Suprapubic skin (tissue), 4 donors: Measurements from ENCODE around the gene C3orf22. TPM values are rescaled to one million over a fixed set of nuclear protein-coding genes. Genes with fewer than 3 reads are reported as not detected.

Experiments
- DNase-seq, 2 donors: peaks; one replicate each; pipeline ENCODE4 v3.0.0-alpha.2; 2019; ENCODE audit warnings: low spot score in 2 of 2
- H3K27ac ChIP-seq: fragments of 200-600 bp; sonication (generic); one replicate; pipeline ENCODE4 v1.5.1; 2019
- H3K27me3 ChIP-seq: fragments of 200-600 bp; sonication (generic); one replicate; pipeline ENCODE4 v1.5.1; 2019
- H3K36me3 ChIP-seq: fragments of 200-600 bp; sonication (generic); one replicate; pipeline ENCODE4 v1.5.1; 2019
- H3K4me1 ChIP-seq: fragments of 200-600 bp; sonication (generic); one replicate; pipeline ENCODE4 v1.5.1; 2019
- H3K4me3 ChIP-seq: fragments of 200-600 bp; sonication (generic); one replicate; pipeline ENCODE4 v1.5.1; 2019; ENCODE audit warnings: mild to moderate bottlenecking
- H3K9me3 ChIP-seq: fragments of 200-600 bp; sonication (generic); one replicate; pipeline ENCODE4 v1.5.1; 2019
- CTCF ChIP-seq, 2 donors: fragments of 200-600 bp in 1 of 2; fragments of 450-650 bp in 1 of 2; sonication (generic) in 1 of 2; IDR thresholded peaks; one replicate each; pipeline ENCODE4 v1.5.1; 2016 to 2019; ENCODE audit warnings: antibody characterized with exemption in 2 of 2, mild to moderate bottlenecking in 1 of 2, moderate library complexity in 1 of 2
- EP300 ChIP-seq: sonication (generic); formaldehyde crosslinking; IDR thresholded peaks from one replicate; pipeline ENCODE4 v1.6.1; 2017; ENCODE audit warnings: antibody characterized with exemption
- POLR2A ChIP-seq, 2 donors: fragments of 450-650 bp; IDR thresholded peaks; one replicate each; pipeline ENCODE4 v1.6.1; 2017; ENCODE audit warnings: antibody characterized with exemption in 2 of 2, mild to moderate bottlenecking in 2 of 2, moderate library complexity in 2 of 2
- POLR2AphosphoS5 ChIP-seq, 3 donors: sonication (generic); formaldehyde crosslinking; IDR thresholded peaks; one replicate each; pipeline ENCODE4 v1.6.1; 2017; ENCODE audit warnings: antibody characterized with exemption in 3 of 3
- WGBS: methylation state at CpG from one replicate; pipeline ENCODE4 v1.1.5; 2018; 5-methylcytosine and 5-hydroxymethylcytosine counted together
- total RNA-seq, 4 donors: library from RNA; depleted of rRNA; stranded (reverse); fragments of >200 nt; gene quantifications; one replicate each; pipeline ENCODE4 v1.1.0, GENCODE V29; 2016

C3orf22 gene
- total RNA-seq, 4 donors from 2014 or later: not detected

- no peak for DNase-seq
- H3K4me3 ChIP-seq: peak overlapping the region; percentile 17
- H3K36me3 ChIP-seq: no peaks in the 10 kb centered on the region
- no peaks in the 10 kb centered on the region for H3K27me3 ChIP-seq
- TF ChIP-seq POLR2A (IDR thresholded peaks at IDR 0.05) (no peak), CTCF (IDR thresholded peaks at IDR 0.05) (no peak), POLR2AphosphoS5 (IDR thresholded peaks at IDR 0.05) (no peak), EP300 (no peak)
- no peak overlapping the region for H3K27ac ChIP-seq
- H3K9me3 ChIP-seq: no peaks in the 10 kb centered on the region
- 52% methylated on average over 15 of the region's 15 CpGs for WGBS
- H3K4me1 ChIP-seq: peaks cover 7% of the 10 kb centered on the region
Observed at GRCh38 chr3:126573492-126574117, 14.9 kb upstream of the C3orf22 start.

GRCh38 chr3:126571078-126571477 lies 12.3 kb upstream of the C3orf22 start:
- WGBS: no CpG with 5 or more reads among the region's 7 CpGs
- no peaks in the 10 kb centered on the region for H3K27me3 ChIP-seq
- H3K27ac ChIP-seq: no peak overlapping the region
- H3K9me3 ChIP-seq: no peaks in the 10 kb centered on the region
- no peak overlapping the region for H3K4me3 ChIP-seq
- no peak for DNase-seq
- H3K36me3 ChIP-seq: no peaks in the 10 kb centered on the region
- TF ChIP-seq CTCF (IDR thresholded peaks at IDR 0.05) (no peak), EP300 (no peak), POLR2AphosphoS5 (IDR thresholded peaks at IDR 0.05) (no peak), POLR2A (IDR thresholded peaks at IDR 0.05) (no peak)
- H3K4me1 ChIP-seq: peaks cover 7% of the 10 kb centered on the region

- no peaks in the 10 kb centered on the region for H3K27me3 ChIP-seq
- TF ChIP-seq POLR2AphosphoS5 (IDR thresholded peaks at IDR 0.05) (no peak), CTCF (IDR thresholded peaks at IDR 0.05) (no peak), POLR2A (IDR thresholded peaks at IDR 0.05) (no peak), EP300 (no peak)
- 0% methylated on average over 1 of the region's 6 CpGs for WGBS
Observed at GRCh38 chr3:126570103-126570541, 11.4 kb upstream of the C3orf22 start.

GRCh38 chr3:126569390-126569975 lies 10.8 kb upstream of the C3orf22 start:
- no peak for TF ChIP-seq CTCF (IDR thresholded peaks at IDR 0.05)
- no peak for TF ChIP-seq EP300
- no peak for TF ChIP-seq POLR2A (IDR thresholded peaks at IDR 0.05)
- TF ChIP-seq POLR2AphosphoS5 (IDR thresholded peaks at IDR 0.05): no peak
- H3K27ac ChIP-seq: no peak overlapping the region
- DNase-seq: no peak
- H3K36me3 ChIP-seq: no peaks in the 10 kb centered on the region
- H3K27me3 ChIP-seq: no peaks in the 10 kb centered on the region
- H3K4me1 ChIP-seq: peaks cover 7% of the 10 kb centered on the region
- H3K4me3 ChIP-seq: no peak overlapping the region
- WGBS: 95% methylated on average over 7 of the region's 9 CpGs
- no peaks in the 10 kb centered on the region for H3K9me3 ChIP-seq

More at GRCh38 chr3:126570103-126570541, 11.4 kb upstream of the C3orf22 start:
- H3K4me3 ChIP-seq: no peak overlapping the region
- no peaks in the 10 kb centered on the region for H3K36me3 ChIP-seq
- H3K9me3 ChIP-seq: no peaks in the 10 kb centered on the region
- no peak overlapping the region for H3K27ac ChIP-seq
- peaks cover 7% of the 10 kb centered on the region for H3K4me1 ChIP-seq
- DNase-seq: no peak

GRCh38 chr3:126568776-126569342 lies 10.1 kb upstream of the C3orf22 start:
- peak; percentile 36 to 43 for DNase-seq
- TF ChIP-seq EP300 (no peak), POLR2AphosphoS5 (IDR thresholded peaks at IDR 0.05) (no peak), POLR2A (IDR thresholded peaks at IDR 0.05) (no peak)
- H3K4me3 ChIP-seq: no peak overlapping the region
- peaks cover 7% of the 10 kb centered on the region for H3K4me1 ChIP-seq
- WGBS: 49% methylated on average over 2 of the region's 3 CpGs
- no peak overlapping the region for H3K27ac ChIP-seq
- H3K9me3 ChIP-seq: no peaks in the 10 kb centered on the region
- H3K36me3 ChIP-seq: no peaks in the 10 kb centered on the region
- H3K27me3 ChIP-seq: no peaks in the 10 kb centered on the region
